HG03103 (cell line): ENCODE data around the gene MAP3K4.

Experiments
- ATAC-seq: cut with Tn5 transposase; IDR thresholded peaks from one replicate; pipeline ENCODE4 v1.9.1; 2021; ENCODE audit warnings: low read depth; ENCODE audit not compliant: unreplicated experiment

MAP3K4 gene

GRCh38 chr6:161073930-161074329, 82.4 kb downstream of the MAP3K4 start:
- ATAC-seq, result no peak

- no peak for ATAC-seq
Measured at GRCh38 chr6:161074496-161075121, 83.0 kb downstream of the MAP3K4 start.

- ATAC-seq, result no peak
Measured at GRCh38 chr6:161076181-161076677, 84.7 kb downstream of the MAP3K4 start.

GRCh38 chr6:161079566-161080262, 88.1 kb downstream of the MAP3K4 start:
- ATAC-seq, result no peak

- no peak for ATAC-seq
Measured at GRCh38 chr6:161080263-161080970, 88.8 kb downstream of the MAP3K4 start.

- ATAC-seq, result no peak
Measured at GRCh38 chr6:161082215-161082614, 90.6 kb downstream of the MAP3K4 start.

GRCh38 chr6:161085246-161085645, 93.7 kb downstream of the MAP3K4 start:
- ATAC-seq, result no peak

GRCh38 chr6:161088676-161089328, 97.2 kb downstream of the MAP3K4 start:
- no peak for ATAC-seq

- ATAC-seq, result no peak
Measured at GRCh38 chr6:161091151-161091550, 99.6 kb downstream of the MAP3K4 start.

GRCh38 chr6:161091972-161092701, 100.6 kb downstream of the MAP3K4 start:
- ATAC-seq, result no peak

GRCh38 chr6:161094955-161095354, 103.4 kb downstream of the MAP3K4 start:
- no peak for ATAC-seq

- no peak for ATAC-seq
Measured at GRCh38 chr6:161095916-161096315, 104.3 kb downstream of the MAP3K4 start.

- ATAC-seq, result no peak
Measured at GRCh38 chr6:161100072-161100471, 108.5 kb downstream of the MAP3K4 start.

GRCh38 chr6:161101517-161101916, 109.9 kb downstream of the MAP3K4 start:
- ATAC-seq, result no peak

GRCh38 chr6:161103475-161103874, 111.9 kb downstream of the MAP3K4 start:
- no peak for ATAC-seq

- ATAC-seq, result no peak
Measured at GRCh38 chr6:161104966-161105365, 113.4 kb downstream of the MAP3K4 start.

- ATAC-seq, result no peak
Measured at GRCh38 chr6:161105408-161105807, 113.8 kb downstream of the MAP3K4 start.

- no peak for ATAC-seq
Measured at GRCh38 chr6:161107779-161108730, 116.5 kb downstream of the MAP3K4 start.

GRCh38 chr6:161108916-161109315, 117.3 kb downstream of the MAP3K4 start:
- no peak for ATAC-seq
